GM19043 (cell line): ENCODE measurements around the gene ALG14.

Experiments used
- ATAC-seq: cut with Tn5 transposase; IDR thresholded peaks from one replicate; pipeline ENCODE4 v1.9.1; 2021; ENCODE audit warnings: low read depth; ENCODE audit not compliant: unreplicated experiment

ALG14 gene

DNA sequence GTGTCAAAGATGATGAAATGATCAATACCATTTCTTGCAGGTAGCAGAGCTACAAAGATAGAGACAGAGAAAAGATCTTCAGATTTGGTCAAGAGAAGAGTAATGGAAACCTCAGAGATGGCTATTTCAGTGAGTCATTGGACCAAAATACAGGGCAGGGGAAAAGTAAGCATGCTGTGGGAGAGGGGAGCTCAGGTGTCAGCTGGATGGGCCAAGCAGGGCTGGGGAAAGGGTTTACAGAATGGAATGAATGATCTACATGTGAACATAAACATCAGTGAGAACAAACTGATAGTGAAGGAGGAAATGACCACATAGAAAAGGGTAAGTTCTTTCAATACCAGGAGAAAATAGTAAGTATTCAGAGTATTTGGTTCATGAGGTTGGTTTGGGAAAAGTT is 84.4 kb downstream of the ALG14 start:
- no peak for ATAC-seq

DNA sequence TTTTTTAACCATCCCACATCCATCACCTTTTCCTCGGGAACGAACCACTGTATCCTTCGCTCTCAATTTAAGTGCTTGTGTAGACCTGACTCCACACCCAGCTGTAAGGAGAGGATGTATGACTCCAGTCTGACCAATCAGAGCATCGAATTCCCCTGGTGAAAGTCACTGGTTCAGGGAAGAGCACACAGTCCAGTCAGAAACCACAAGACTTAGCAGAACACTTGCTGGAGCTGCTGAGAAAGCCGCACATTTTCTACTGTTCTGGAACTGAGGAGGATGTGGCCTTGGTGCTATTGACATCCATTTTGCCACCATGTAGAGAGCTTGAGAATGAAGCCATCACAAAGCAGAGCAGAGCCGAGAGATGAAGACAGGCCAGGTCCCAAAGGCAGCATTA is 86.0 kb downstream of the ALG14 start:
- ATAC-seq = no peak

DNA sequence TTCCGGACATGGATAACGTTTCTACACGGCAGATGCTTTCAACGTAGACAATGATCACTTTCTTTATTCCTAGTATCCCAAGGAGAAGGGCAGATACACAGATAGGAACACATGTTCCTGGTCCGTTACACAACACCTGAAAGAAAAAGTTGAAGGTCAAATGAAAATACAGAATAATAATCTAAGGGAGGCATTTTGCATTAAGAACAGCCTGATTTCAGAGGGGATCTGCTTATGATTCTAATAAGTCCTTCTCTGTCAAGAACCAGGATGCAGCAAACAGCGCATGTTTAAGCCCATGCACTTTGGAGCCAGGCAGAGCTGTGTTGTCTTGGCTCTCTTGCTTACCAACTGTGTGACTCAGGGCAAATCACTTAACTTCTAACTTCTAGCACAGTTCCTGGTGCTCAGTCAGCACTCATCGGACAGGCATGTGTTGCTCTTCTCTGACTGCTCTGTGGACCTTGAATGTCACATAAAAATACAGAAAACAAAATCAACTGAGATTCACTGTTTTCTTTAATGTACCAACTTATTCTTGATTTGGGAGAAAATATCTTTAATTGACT is 89.5 kb downstream of the ALG14 start:
- ATAC-seq = no peak

DNA sequence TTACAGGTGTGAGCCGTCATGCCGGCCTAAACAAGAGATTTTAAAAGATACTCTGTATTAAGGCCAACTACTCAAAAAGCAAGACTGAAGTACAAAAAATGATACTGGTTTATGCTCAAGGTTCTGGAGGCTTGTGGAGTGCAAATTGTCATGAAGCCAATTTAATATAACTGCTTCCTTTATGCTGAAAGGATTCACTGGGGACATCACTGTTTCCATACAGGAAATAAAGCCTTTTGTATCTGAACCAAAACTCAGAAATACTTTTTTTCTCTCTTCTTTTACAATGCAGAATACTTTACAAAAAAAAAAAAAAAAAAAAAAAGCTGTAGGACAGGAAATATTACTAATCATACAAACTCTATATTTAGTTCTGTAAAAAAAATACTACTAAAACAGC is 90.4 kb downstream of the ALG14 start:
- no peak for ATAC-seq

DNA sequence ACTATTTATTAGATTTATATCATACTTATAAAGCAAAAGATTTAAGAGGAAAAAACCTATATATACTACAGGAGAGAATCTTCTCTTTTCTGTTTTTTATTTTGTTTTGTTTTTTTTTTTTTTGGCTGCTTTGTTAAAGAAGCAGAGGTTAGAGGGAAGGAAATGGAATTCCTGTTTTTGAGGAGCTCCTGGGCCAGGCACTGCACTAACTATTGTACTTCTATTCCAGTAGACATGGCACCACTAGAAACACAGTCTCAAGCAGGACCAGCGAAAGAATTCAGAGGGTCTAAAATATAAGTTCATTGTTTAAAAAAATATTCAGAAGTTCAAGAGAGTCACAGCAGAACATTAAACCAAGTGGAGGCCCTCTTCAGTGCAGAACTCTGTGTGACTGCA is 91.2 kb downstream of the ALG14 start:
- no peak for ATAC-seq

DNA sequence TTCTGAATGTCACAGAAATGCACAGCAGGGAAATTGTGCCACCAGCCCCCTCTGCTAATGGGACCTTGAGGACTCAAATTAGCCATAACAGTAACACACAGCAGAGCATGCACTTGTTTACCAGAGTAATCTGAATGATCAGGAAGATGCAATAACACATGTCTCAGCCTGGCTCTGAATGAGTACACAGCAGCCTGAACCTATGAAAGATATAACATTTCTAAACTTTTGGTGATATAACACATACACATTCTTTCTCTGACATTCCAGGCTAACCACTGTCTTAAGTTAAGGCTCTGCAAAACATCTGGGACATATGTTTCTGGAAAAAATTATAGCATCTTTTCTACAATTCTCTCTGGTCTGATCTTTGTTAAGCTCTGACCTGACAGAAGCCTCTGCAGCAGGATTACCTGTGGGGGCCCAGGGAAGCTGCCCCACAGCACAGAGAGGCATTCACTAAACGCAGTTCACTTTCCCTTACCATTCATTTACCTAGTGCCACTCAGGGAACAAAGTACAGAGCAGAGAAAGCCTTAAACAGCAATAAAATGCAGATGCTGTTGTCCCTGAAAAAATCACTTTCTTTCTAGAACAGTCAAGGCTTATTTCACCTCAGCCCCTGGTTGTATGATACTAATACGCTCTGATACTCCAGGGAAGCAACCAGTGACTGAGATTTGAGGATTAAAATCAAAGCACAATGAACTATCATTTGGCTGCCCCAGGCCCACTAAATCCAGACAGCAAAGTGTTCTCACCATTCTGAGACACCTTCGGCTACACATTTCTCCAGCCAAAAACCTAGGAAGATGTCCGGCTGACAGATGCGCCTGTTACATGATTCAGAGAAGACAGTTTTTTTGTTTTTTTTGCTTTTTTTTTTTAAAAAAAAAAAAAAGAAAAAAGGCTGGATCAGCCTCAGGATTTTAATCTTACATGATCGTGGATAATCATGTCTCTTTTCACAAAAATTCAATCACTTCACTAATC is 91.9 kb downstream of the ALG14 start:
- no peak for ATAC-seq

DNA sequence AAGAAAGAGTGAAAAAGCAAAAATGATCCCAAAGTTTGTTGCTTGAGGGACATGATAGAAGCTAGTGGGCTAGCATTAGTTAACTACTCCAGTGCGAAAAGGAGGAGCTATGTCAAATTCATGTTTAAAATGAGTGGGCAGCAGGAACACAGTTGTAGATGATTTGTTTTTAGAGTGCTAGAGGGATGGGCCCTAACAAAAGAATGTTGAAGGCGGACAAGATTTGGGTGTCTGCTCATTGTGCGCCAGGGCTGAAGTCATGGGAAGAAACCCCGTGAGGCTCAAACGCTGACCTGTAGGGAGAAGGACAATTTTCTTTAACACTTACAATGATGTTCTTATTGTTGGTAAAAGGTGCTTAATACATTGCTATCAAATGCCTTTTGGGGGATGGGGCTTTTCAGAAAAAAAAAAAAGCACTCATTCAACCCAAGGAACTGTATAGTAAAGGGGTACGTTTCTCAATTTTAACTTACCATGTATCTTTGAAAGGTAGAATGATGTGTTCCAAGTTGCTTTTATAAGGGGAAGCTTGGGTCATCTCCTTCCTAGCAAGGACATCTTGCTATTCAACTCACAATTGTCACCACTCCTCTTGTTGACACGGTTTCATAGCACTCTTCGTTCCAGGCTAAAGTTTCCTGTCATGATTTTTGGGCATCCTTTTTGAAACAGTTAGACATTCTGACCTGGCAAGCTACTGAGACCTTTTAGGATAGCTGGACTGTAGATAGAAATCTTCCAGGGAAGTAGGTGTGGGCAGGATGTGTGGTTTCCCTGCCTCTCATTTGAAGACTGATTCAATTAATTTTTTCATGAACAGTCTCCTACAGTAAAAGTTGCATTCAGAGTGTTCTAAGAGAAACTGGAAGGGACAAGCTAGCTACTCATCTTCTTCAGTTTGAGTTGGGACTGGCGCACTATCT is 92.8 kb downstream of the ALG14 start:
- ATAC-seq = no peak

DNA sequence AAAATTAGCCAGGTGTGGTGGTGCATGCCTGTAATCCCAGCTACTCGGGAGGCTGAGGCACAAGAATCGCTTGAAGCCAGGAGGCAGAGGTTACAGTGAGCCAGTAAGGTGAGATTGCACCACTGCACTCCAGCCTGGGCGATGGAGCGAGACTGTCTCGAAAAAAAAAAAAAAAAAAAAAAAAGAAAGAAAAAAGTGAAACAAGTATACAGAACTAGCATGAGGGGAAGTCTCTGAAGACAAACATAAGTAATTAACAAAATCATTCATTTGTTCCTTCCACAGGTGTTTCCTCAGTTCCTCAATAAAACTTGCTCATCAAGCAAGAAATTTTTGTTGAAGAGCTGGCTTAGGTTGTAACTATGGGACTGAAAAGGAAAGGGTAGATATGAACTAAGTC is 93.6 kb downstream of the ALG14 start:
- ATAC-seq = no peak

DNA sequence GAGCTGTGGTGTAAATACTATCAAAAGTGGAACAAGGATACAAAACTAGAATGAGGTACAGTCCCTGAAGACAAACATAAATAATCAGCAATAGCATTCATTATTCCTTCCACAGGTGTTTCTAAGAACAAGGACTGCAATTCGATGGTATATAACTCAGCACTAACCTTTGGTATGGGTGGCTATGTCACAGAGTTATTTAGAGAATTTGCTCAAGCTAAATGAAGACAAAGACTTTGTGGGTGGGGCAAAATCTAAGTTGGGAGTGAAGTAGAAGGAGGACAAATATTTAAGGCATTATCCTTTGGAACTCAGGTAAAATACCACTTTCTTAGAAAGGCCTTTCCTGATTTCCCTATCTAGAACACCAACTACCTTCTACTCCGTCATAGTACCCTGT is 94.3 kb downstream of the ALG14 start:
- ATAC-seq = no peak

DNA sequence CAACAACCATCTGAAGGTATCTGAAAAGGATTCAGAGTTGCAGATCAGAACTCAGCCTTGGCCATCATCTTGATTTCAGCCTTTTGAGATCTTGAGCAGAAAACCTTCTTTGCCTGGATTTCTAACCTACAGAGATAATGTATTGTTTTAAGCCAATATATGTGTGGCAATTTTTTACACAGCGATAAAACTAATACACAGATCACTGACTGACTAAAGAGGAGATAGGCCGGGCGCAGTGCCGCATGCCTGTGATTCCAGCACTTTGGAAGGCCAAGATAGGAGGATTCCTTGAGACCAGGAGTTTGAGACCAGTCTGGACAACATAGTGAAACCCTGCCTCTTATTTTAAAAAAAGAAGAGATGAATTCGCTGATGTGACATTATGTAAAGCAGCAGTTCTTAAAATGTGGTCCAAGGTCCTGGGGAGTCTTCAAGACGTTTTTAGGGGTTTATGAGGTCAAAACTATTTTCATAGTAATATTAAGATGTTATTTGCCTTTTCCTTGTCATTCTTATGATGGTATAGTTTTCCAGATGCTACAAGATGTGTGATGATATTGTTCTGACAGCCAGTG is 95.7 kb downstream of the ALG14 start:
- no peak for ATAC-seq

DNA sequence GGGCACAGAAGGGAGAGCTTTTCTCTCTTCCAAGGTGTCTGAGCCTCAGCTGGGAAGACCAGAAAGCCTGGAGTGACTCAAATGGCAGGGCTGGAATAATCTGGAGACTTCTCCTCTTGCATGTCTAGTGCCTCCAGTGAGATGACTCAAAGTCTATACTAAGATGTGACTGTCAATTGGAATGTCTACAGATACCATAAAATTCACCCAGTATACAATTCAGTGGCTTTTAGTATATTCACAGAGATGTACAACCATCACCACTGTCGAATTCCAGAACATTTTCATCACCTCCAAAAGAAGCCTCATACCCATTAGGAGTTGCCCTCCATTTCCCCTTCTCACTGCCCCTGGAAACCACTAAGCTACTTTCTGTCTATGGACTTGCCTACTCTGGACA is 97.9 kb downstream of the ALG14 start:
- ATAC-seq = no peak

DNA sequence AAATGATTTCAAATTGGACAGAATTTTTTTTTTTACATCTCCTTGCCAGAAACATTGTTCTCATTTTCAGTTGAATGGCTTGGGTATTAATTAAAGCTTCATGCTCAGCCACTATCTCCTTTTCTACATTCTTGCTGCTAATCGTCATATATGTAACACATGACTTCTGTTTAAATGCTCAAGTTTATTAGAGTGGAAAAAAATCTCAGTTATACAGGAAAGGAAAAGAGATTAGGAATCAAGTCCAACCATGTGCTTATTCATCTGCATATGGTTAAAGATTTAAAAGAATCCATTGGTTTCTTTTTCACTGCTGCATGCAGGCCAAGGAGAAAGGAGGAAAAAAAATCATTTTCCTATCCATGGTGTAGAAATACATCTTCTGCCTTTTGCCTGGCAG is 98.5 kb downstream of the ALG14 start:
- ATAC-seq = no peak

DNA sequence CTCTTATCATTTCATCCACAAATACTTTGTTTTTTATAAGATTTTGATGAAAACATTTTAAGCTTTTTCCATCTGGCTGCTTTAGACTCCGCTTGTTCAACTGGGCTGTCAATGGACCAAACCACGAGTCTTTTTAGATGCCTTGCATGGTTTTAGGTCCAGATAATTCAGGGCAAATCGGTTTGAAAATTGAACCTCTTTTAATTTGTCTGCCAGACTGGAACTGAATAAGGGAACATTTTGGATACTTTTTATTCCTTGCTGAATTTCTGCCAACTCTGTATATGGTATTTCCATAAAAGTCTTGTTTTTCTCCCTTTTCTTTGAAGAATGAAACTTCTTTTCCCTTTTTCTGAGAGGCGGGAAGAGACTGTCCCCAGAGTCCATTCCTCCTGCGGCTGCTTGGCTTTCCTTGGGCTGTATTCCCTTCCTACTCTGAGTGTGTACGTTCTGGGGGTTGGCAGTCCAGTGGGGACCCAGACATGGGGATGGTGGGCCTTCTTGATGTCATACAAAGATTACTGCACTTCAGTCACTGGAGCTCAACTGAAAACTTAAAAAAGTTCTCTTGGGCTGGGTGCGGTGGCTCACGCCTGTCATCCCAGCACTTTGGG is 99.3 kb downstream of the ALG14 start:
- no peak for ATAC-seq

DNA sequence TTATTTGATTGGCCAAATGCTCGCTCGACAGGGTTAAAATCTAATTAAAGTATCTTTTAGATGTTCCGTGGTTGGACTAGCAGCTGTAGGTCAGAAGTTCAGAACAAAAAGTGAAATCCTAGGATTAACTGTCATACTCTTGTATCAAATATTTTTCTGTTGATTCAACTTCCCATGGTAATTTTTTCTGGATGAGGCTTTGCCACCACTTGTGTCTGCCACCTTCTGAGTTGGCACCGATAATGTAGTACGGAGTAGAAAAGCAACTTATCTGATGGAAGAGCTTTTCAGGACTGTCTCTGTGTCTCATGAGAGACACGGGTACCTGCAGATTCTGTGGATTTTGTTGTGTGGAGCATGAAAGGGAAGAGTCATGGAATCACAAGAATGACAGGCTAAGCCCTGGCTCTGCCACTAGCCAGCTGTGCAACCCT is 101.2 kb downstream of the ALG14 start:
- ATAC-seq = no peak

DNA sequence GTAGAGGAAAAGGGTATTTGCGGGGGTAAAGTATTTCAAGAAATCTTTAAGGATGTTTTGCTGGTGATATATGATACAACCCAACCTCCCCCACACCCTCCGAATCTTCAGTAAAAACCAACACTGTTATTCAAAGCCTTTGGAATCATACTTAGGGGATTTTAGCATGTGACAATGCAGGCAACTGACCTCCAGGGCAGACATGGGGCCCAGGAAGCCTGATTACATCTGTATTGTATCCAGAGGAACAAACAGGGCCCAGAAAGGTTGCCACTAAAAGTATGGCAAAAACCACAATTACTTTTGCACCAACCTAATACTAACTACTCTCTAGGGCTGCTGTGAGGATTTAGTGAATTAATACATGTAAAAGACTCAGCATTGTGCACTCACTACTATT is 102.0 kb downstream of the ALG14 start:
- ATAC-seq = no peak

DNA sequence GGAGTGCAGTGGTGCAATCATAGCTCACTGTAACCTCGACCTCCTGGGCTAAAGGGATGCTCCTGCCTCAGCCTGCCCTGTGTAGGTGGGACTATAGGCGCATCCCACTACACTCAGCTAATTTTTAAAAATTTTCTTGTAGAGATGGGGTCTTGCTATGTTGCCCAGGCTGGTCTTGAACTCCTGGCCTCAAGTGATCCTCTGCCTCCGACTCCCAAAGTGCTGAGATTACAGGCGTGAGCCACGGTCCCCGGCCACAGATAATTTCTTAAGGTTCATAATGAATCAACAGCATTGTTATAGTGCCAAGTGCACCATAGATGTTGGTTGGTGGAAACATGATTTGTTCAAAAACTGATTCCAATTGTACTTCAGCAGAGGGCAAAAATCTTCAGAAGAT is 103.6 kb downstream of the ALG14 start:
- no peak for ATAC-seq

DNA sequence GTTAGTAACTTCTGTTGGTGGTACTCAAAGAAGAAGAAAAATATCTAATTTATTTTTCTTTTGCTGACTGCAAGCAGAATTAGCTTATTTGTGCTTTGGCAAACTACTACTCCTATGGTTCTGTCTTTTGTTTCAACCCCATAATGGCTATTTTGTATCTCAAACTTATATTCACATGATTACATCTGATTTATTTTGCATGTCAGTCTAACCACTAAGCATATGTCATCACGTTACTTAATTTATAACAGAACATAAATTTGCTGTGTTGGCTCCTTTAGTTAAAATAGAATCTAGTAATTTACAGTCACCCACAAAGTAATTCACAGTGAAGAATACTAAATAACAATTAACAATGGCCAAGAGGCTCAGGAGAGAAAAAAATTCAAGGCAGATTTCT is 106.7 kb downstream of the ALG14 start:
- no peak for ATAC-seq

DNA sequence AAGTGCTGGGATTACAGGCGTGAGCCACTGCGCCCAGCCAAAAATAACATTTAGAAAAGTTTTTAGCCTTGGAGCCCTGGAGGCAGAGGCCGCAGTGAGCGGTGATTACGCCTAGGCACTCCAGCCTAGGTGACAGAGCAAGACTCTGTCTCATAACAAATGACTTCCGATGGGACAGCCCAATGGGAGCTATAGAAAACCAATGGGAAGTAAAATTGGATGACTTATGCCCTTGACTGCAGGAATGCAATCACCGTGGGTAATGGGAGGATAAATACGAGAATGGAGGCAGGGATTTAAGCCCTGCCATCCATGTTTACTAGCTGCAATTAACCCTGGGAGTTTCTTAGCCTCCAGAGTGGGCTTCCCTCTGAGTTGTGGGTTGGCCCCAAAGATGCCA is 108.9 kb downstream of the ALG14 start:
- ATAC-seq = no peak

DNA sequence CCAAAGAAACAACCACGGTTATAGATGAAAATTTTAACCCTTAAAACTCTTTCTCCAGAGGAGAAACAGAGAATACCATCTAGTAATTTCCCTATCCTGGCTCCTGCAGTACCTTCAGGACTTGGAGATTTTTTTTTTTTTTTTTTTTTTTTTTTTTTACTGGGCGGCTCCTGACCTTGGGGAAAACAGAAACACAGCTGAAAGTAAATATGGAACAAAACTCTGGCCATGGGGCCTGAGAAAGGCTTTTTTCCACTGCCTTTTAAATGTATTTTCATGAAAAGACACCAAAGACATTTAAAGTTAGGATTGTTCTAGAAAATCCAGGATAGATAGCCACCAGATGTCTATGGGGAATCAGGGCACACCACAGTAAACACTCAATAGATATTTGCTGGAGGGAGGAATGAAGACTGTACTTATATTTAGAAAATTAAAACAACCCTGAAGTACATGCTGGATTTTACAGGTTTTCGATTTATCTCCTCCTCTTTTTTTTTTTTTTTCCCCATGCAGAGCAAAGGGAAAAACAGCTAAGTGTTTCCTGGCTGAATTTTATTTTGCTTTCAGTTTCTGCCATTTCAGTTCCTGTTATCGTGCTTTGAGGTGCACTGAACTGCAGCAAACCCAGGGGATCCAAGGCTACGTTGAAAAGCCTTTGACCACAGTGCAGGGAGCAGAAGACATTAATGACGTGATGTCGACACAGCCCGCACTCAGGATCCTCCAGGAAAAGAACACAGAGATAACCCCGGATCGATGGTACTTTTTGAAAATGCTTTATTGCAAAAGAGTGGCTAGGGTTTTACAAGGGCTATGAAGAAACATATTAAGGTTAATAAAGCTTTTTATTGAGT is 110.1 kb downstream of the ALG14 start:
- ATAC-seq = peak; percentile 95
